Measurements from ENCODE around the gene NR2F2.
A peak's percentile ranks its signal among the peaks of the same experiment; 100 is the strongest.

NR2F2 gene

DNA sequence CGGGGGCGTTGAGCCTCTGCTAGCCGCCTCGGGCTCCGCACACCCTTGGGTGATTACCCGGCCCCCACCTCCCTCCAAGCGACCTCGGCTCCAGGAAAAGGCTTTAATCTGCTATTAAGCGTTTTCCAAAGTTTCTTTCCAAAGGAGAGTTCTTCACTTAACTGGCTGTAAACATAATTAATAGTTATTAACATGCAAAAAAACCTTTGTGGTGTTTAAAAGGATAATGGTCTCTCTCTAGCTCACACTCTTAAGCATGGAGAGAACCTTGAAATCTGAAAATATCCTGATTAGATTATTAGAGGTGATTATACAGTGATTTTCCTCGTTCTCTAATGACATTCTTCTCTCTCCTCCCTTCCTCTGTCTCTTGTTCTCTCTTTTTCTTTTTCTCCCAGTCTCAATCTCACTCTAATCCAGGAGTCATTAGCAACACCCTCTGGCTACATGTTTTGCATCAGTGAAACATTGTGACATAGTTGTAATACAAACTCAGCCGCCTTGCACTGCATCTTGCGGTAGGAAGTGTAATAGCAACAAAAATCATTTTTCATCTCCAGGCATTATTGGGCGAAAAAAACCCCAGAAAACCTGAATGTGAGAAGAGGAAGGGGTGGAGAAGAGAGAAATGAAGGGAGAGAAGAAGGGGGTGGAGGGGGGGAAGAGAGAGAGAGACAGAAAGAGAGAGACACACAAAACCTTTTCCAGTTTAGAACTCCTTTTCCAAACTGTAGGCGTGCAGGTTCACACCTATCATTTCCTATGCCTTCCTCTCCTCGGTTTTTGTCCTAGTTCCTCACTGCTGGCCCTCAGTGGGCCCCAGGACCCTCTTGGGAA, 24.4 kb downstream of the NR2F2 start:
- no peak for DNase-seq

DNA sequence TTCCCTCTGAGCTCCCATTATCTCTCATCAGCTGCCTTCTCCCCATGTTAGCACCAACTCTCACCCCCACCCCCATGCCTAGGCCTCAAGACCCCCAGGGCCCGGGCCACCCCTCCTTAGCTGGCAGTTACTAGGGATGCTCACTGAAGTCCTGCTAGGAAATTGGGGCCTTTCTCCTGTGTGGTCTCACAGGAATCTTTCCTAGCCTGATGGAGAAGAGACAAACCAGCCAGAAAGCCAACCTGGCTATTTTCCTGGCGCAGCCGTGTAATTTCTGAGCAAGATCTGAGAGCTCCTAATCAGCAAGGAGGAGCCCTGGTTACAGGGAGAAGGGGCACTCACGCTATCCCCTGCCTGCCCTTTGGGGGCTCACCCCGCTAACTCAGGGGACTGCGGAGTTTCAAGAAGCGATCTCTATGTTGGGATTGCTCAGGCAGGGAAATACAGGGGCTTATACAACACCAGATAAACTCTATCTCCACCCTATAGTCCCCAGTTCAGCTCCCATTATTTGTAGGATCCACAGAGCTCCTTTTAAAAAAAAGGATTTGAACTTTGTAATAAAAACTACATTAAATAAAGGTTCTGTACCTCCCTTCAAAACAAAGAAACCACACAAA, 25.2 kb downstream of the NR2F2 start:
- DNase-seq = no peak

DNA sequence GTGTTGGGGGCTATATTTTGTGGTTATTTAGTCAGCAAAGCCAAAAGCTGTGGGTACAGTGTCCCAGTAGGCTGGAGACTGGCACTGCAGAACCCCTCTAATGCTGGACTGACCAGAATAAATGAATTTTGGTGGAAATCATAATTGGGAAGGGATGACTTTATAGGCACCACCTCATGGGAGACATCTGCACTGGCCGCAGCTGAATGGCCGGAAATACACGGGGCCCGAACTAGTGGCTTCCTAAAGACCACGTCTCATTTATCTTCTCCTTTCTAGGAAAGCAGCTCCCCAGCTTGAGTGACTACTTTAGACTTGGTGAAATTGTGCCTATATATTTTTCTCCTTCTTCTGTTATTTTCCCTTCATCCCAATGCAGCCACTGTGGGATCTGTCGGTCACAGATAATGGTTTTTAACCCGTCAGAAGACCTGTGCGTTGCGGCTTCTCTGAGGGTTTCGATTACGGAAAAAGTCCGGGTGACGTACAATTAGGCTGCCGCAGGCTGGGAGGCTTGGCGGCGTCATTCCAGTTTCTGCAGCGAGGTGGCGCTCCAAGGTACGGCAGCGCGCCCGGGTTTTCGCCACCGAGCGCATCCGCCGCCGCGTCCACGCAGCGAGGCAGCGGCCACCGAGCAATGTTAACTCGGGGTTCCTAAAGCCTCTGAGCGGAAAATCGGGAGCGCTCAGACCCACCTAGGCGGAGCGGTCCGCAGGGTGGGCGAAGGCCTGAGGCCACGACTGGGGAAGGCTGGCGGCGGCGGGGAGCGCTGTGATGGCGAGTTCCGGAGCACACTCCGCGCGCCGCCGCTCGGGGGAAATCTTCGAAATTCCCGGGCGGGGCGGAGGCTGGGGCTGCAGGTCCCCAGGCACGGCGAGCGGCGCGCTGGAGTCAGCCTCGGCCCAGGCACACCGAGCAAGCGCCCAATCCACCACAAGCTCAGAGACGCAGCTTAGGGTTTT, 26.3 kb downstream of the NR2F2 start:
- DNase-seq = peak; percentile 20

DNA sequence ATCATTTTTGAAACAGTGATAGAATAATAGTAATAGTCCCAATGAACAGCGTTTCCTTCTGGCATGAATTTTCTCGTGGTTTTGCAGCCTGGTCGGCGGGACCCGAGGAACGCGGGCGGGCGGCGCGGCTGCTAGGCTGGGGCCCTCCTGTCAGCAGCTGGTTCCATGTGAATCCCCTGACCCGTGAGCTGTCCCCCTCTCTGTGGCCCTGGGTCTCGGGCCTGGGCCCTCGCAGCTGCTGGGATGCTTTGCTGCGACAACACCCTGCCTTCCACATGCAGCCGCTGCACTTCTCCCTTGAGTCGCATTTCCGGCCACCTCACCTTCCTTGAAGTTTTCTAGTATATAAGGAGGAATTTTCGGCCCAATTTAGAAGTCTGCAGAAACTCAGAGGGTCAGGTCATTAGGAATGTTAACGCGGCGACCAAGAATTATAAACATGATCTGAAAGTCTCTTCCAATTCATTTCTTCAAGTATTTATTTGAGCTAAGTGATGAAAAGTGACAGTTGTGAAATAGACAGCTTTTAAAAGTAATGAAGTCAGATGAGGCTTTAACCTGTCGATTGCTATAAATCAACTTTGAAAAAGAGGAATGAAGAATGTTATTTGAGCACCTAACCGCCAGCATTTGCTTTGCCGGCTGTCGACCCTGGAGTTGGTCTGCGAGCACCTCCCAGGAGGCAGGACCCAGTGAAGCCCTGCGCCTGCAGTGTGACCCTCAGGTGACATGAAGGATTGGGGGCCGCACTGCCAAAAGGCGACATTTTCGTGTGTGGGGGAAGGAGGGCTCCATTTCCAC, 27.7 kb downstream of the NR2F2 start:
- DNase-seq = no peak

DNA sequence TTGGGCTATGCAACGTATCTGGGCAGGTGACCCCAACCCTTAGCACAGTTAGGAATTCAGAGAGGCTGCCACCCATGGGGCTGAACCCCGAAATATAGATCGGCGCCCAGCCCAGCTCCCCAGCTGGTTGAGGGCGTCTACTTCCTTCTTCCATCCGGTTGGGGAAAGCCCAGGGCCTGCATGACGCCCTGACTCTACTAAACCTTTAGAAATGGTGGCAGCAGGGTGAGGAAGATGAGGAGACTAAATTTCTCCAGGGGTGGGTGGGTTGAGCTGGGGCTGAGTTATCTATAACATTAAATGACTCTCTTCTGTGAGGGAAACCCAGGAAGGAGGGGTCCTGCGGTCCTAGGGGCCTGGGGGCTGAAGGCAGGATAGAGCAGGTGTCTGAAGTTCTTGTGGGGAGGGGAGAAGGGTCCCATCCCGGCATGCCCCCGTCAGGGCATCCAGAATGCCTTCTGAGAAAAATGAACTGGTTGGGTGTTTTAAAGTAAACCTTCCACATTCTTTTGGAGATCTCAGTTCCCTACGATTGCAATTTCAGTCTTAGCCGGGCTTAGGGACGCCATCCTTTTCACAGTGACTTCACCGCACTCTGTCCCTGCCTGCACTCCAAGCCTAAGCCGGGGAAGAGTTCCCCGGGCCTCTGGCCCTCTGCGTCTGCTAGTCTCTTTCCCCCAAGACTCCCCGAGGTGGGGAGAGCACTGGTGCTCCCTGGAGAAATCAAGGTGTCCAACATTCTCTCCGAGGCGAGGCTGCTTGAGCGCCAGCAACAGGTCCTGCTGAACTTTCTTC, 28.5 kb downstream of the NR2F2 start:
- no peak for DNase-seq

DNA sequence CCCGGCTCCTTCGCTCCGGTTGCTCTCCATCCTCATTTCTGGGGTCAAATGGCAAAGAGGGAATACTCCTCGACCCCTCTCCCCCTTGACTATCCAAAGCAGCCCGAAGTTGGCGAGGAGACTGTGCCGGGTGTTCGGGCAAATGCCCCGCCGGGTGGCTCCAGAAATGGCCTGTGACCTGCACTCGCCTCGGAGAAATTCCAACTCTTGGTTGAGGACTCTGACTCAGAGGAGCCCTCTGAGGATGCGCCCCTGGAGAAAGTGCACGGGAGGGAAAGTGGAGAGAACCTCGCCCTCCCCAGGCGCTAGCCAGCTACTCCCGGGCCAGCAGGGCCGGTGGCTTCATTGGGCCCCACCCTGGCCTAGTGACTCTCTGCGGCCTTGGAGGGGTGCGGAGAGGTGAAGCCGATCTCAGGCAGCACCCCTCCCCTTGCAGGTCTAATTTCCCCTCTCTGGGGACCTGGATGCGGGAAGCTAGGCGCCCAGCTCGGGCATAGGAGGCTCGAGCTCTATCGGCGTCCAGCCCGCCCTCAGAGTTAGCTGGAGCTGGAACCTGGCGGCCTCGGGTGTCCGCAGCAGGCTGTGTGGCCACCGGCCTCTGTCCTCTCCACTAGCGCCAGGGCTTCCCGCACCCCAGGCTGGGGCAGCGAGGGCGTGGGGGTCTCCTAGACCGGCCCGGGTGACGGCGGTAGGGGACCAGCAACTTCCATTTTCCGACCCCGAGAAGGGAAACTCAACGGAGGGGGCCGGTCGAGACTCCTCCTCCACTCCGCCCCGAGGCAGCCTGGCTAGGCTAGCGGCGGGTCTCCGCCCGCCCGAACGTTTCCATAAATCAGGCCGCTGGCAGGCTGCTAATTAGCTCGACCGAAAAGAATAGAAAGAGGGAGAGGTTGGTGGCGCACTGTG, 29.4 kb downstream of the NR2F2 start:
- no peak for DNase-seq

DNA sequence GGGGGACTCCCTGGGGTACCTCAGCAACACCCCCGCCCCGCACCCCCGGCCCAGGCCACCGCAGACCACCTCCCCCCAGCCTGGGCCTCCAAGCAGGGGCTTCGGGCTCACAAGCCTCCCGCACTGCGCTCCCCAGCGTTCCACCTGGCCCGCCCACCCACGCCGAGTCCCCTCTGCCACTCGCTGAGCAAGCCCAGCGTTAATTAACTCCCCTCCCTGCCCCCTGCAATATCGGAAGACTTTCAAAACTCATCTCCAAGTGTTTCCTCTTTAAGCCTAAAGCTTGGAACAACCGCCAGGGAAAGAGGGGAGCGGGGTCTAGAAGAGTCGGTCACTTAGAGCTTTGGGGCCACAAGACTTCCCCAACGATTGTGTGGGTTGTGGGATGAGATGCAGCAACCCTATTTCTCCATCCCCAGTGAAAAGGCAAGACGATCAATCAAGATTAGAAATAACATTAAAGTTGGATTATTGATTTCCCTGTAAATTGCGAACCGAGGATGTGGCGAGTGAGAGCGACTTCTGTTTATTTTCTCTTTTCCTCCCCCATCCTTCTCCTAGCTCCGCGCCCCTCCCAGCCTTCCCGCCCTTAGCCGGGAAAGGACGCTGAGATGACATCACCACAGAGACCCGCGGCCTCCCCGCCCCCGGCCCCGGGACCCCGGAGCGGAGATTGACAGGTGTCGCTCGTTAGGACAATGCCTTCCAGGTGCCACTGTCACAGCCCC, 30.2 kb downstream of the NR2F2 start:
- DNase-seq = no peak

DNA sequence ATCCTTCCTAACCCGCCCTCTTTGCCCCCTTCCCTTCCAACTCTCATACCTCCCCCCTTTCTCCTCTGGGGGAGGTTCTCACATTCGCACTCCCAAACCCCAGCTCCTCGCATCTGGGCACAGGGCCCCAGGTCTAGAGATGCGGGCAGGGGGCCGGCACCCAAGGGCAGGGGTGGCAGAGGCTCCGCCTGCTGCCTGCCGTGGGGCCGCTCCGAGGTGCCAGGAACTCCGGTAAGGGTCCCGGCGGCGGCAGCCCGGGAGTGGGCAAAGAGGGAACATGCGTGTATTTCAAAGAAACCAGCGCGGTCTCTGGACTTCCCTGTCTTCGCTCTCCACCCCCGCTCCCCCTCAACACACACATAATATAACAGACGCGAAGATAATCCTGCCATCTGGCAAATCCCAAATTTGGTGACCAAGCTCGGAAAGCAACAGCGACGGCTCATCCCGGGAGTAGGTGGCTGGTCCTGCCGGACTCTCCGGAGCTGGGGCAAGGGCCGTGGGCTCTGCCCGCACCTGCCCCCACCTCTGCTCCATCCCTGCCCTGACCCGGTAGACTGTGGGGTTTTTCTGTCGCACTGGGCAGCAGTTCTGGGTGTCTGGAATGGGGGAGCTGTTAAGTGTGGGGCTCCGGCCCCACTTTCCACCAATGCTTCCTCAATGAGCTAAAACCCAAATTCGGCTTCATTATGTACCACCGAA, 31.0 kb downstream of the NR2F2 start:
- no peak for DNase-seq

DNA sequence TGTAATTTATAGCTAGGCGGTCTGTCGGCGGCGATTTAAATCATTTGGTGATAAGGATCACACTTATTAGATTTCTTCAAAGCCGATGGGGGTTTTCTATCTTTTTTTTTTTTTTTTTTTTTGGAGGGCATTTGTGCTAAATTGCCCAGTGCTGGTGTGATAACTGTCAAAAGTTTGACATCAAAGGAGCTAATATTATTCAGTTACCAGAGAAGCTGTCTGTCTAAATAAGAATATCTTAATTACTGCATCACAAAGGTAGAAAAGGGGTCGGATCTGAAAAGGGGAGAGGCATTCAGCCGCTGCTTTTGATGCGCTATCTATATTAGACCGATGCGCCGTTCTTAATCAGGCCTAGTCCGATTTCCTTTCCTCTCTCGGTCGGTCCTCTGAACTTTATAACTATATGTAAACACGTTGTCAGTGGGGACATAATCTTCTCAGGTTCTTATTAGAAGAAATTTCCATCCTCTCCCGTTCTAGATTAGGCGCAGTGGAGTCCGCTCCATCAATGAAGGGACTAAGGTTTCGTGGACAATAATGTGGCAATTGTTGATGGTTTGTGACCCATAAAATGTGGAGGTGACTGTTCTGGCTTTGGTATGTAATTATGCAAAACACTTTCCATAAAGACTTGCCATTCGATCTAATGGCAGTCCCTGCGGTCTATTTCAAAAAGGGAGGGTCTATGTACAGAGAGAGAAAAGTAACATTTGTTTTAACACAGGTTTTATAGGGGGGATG, 31.7 kb downstream of the NR2F2 start:
- DNase-seq = no peak

DNA sequence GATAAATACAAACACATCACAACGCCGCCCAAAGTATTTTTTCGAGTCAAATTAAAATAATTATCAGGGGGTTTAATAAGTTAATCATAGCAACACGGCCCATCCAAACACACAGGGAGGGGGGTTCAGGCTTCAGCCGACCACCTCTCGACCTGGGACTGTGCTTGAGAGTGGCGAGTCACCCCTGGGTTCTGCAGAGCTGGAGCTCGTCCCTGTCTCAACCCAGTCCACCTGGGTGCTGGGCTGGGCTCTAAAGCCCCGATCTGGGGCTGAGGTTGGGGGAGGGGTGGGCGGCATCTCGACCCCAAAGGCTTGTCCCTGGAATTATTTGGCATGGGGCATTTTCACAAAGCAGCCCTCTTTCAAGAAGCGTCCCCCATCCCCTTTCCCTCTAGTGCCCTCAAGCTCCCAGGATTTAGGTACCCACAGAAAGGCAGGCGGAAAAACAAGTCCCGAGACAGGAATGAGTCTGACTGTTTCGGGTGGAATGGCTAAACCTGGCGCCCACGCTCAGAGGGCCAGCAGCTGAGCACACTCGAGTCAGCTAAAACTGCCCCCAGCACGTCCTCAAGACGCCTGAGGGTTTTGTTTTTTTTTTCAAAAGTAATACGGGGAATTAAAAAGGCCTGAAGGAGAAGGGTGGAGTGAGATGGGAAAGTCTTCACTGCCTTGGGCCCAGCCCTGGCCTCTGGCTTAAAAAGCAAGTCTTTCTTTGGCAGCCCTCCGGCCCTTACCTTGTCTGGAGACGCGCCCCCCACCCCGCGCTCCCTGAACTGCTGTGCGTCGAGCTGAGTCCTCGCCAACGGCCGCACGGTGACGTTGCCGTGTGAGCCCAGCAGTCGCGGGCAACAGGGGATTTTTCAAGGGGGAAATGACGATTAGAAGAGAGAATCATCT, 32.5 kb downstream of the NR2F2 start:
- DNase-seq = no peak

DNA sequence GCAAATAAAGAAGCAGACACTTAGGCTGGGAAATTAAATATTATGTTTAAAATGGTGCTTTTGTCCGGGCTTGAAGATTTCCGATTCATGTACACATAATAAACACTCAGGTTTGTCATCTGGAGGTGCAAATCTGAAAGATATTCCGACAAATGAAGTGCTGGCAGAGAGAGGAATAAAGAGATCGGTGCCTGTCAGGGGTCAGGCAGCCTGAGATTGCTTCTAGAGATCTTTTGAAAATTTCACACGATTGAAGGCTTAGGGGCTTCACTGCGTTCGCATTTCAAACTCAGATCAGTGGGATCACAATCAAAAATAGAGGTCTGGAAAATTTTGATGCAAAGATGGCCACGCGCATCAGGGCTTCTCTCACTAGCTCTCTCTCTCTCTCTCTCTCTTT, 33.2 kb downstream of the NR2F2 start:
- no peak for DNase-seq

DNA sequence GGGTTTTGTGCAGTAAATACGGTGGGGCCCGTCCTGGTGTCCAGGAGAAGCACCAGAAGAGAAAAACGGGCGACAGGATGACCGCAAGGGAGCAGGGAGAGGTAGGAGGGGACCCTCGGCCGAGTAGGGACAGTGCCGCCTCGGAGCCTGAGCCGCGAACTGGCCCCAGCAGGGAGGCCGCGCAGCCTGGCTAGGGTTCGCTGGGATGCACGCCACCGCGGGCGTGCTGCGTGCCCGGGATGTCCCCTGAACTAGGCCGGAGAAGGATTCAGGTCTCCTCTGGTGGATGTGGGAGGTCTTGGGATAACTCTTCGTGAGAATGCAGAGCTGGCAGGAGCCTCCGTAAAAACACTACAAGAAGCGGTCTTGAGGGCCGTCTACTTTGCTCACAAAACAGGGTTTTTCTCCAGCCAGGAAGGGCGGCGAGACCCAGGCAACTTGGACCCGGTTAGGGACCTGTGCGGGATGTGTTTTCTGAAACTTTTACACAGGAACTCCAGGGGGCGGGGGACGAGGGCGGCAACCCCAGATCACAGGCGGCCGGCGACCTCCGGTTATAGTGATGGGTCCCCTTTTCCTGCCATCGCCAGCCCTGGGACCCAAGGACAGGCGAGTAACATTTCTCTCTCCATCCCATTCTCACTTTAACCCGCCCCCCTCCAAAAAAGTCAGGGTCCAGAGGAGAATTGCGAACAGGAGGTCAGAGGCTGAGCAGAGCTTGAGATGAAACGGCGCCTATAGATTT, 35.5 kb downstream of the NR2F2 start:
- no peak for DNase-seq

DNA sequence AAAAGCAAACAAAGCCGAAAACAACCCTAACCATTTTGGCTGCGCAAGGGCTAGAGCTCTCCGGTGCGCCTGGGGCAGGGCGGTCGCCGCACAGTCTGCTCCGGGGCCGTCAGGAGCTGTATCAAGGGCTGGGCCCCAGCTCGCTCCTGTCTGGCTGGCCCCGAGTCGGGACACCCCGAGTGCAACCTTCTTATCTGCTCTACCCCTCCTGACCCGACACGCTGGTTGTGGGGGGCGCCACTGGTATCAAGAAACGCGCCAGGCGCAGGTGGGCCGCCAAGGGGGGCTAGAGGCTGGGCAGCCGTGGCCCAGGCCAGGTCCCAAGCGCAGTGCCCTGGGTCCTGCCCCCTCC, 36.0 kb downstream of the NR2F2 start:
- DNase-seq = no peak

DNA sequence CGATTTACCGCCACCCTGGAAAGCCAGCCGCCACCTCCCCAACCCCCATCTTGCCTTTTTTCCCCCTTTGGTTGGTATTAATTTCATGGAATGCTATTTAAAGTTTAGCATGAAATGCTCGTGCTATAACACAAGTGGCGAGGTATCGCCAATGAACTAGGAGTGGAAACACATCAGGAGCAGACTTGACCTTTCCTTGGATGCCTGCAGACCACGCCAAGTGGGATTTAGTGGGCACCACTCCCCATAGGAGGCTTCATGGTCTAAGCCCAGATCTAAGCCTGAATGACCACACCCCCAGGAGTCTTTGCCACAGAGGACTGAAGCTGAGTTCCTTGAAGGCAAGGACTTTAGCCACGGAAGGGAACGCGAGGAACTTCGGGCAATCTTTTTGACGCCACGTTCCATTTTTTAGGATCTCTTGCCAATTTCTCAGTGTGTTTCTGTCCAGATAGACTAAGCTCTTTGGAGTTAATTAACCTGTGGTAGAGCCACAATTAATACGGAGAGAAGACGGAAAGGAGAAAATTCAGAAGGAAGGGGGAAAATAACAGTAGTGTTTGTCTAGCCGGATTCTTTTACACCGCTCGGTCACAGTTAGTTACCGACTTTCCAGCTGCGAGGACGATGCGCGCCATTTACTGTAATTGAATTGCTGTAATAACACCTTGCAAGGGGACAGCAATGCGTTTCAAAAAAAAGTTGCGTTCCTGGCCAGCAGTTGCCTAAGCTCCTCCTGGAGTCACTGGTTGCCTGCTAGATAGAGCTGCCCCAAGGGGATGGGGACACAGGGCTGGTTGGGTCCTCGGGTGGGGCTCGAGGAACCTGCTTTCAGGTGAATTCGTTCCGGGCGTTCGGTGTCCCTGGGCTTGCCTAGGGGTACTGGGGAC, 37.1 kb downstream of the NR2F2 start:
- no peak for DNase-seq

DNA sequence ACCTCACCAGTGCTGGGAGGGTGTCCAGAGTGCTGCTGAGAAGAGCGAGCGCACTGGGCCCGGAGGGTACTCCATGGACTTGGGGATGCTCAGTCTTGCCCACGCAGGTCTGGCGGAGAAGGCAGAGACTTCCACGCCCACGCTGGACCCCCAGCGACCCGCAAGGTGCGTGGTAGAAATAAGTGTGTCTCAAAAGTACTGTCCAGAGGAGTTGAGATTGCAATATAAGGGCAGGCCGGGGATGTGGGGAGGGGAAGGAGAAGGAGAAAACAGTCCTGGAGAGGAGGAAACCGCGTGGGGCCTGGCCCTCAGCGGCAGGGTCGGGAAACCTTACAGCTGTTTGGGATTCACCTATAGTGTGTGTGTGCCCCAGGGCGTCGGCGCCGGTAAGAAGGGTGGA, 38.9 kb downstream of the NR2F2 start:
- no peak for DNase-seq

Measured in activated gamma-delta T cell (primary cell).